Prostate gland (tissue), 2 donors: ENCODE data around the gene SPNS3.

Source experiments
- CTCF ChIP-seq, 4 experiments: fragments of 200-600 bp in 2 of 4; fragments of 450-650 bp in 2 of 4; sonication (generic) in 2 of 4; IDR thresholded peaks; 1 replicate in 3 of 4; 2 replicates in 1 of 4; pipeline ENCODE4 v1.5.1; 2016 to 2019; ENCODE audit warnings: antibody characterized with exemption in 4 of 4, mild to moderate bottlenecking in 2 of 4, moderate library complexity in 2 of 4
- POLR2AphosphoS5 ChIP-seq: sonication (generic); formaldehyde crosslinking; IDR thresholded peaks from one replicate; pipeline ENCODE4 v1.6.1; 2017; ENCODE audit warnings: antibody characterized with exemption

GRCh38 chr17:4503283-4504025 is 69.7 kb downstream of the SPNS3 start:
- TF ChIP-seq CTCF (IDR thresholded peaks at IDR 0.05) (no peak), POLR2AphosphoS5 (no peak)
